ENCODE results near the gene CASK. TPM values are rescaled to one million over a fixed set of nuclear protein-coding genes. Genes with fewer than 3 reads are reported as not detected.

Gene CASK
- total RNA-seq, 4 donors from 2014 or later, result 21.3 to 28.7 (median 24.0) TPM

DNA sequence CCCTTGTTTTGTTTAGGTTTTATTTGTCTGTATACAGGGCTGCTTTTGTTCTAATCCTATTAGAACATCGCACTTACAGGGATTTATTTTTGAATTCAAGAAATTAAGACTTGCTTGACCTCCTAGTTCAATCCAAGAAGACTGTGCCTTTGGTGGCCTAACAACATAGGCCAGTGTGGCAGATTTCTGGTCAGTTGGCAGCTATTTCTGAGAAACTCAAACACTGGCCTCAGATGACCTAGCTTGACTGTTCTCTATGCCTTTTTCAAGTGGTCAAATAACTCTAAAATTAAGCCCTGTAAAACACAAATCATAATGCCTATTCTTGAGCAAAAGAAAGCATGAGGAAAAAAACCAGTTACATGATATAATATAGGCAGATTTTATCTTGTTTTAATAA, 323.8 kb downstream of the CASK start:
- 67% methylated on average over 1 of the region's 1 CpG for WGBS
- H3K27ac ChIP-seq (replicated peaks in 1 of 4), result peak overlapping the region in 1 of 4 donors; percentile 30
- TF ChIP-seq EP300 (IDR thresholded peaks at IDR 0.05), result no peak
- TF ChIP-seq CTCF (IDR thresholded peaks at IDR 0.05), result no peak
- peaks cover 0 to 7% (median 3%) of the 10 kb centered on the region in 4 donors for H3K4me1 ChIP-seq
- no peak overlapping the region for H3K4me3 ChIP-seq
- no peak for DNase-seq (ENCODE audit: extremely low spot score)
- no peaks in the 10 kb centered on the region for H3K9me3 ChIP-seq
- no peaks in the 10 kb centered on the region for H3K27me3 ChIP-seq
- no peaks in the 10 kb centered on the region for H3K36me3 ChIP-seq
- intact Hi-C loops (cut with DNase I), result no loop called here

- no peaks in the 10 kb centered on the region for H3K9me3 ChIP-seq
- WGBS, result 86% methylated on average over 3 of the region's 3 CpGs
- no peaks in the 10 kb centered on the region for H3K27me3 ChIP-seq
- H3K27ac ChIP-seq (replicated peaks in 1 of 4), result no peak overlapping the region
- no peak overlapping the region for H3K4me3 ChIP-seq
- DNase-seq (ENCODE audit: extremely low spot score), result no peak
- H3K36me3 ChIP-seq, result no peaks in the 10 kb centered on the region
- H3K4me1 ChIP-seq, result peaks cover 0 to 7% (median 3%) of the 10 kb centered on the region in 4 donors
- no peak for TF ChIP-seq POLR2AphosphoS5 (IDR thresholded peaks at IDR 0.05)
- no peak for TF ChIP-seq EP300 (IDR thresholded peaks at IDR 0.05)
- no peak for TF ChIP-seq POLR2A (IDR thresholded peaks at IDR 0.05; ENCODE audit: low read depth)
- TF ChIP-seq CTCF (IDR thresholded peaks at IDR 0.05), result no peak
- intact Hi-C loops (cut with DNase I), result no loop called here
Measured at GRCh38 chrX:41596596-41596995, 326.8 kb downstream of the CASK start.

- no peak overlapping the region for H3K27ac ChIP-seq (replicated peaks in 1 of 4)
- TF ChIP-seq EP300 (IDR thresholded peaks at IDR 0.05) (no peak), CTCF (IDR thresholded peaks at IDR 0.05) (no peak), POLR2A (IDR thresholded peaks at IDR 0.05; ENCODE audit: low read depth) (no peak), POLR2AphosphoS5 (IDR thresholded peaks at IDR 0.05) (no peak)
- no peaks in the 10 kb centered on the region for H3K9me3 ChIP-seq
- WGBS, result 67% methylated on average over 7 of the region's 7 CpGs
- H3K4me1 ChIP-seq, result peaks cover 0 to 6% (median 3%) of the 10 kb centered on the region in 4 donors
- intact Hi-C loops (cut with DNase I), result no loop called here
- no peak for DNase-seq (ENCODE audit: extremely low spot score)
- H3K36me3 ChIP-seq, result no peaks in the 10 kb centered on the region
- H3K4me3 ChIP-seq, result no peak overlapping the region
- H3K27me3 ChIP-seq, result no peaks in the 10 kb centered on the region
Measured at GRCh38 chrX:41594634-41595033, 328.7 kb downstream of the CASK start.

DNA sequence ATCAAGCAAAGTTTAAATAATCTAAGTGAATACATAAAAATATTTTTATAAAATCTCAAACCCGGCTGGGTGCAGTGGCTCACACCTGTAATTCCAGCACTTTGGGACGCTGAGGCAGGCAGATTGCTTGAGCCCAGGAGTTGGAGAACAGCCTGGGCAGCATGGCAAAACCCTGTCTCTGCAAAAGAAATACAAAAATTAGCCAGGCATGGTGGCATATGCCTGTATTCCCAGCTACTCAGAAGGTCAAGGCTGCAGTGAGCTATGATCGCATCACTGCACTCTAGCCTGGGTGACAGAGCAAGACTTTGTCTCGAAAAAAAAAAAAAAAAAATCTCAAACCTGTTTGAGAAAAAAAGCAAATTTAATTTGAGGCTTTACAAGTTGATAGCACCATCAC, 331.4 kb downstream of the CASK start:
- Histone ChIP-seq H3K36me3 (no peaks in the 10 kb centered on the region), H3K27ac (replicated peaks in 1 of 4) (no peak overlapping the region), H3K27me3 (peaks cover 0 to 6% (median 0%) of the 10 kb centered on the region in 4 donors), H3K4me3 (no peak overlapping the region), H3K4me1 (peaks cover 0 to 6% (median 3%) of the 10 kb centered on the region in 4 donors), H3K9me3 (no peaks in the 10 kb centered on the region)
- intact Hi-C loops (cut with DNase I), result no loop called here
- 80% methylated on average over 4 of the region's 4 CpGs for WGBS
- no peak for DNase-seq (ENCODE audit: extremely low spot score)
- no peak for TF ChIP-seq POLR2A (IDR thresholded peaks at IDR 0.05; ENCODE audit: low read depth)
- no peak for TF ChIP-seq CTCF (IDR thresholded peaks at IDR 0.05)
- no peak for TF ChIP-seq EP300 (IDR thresholded peaks at IDR 0.05)
- TF ChIP-seq POLR2AphosphoS5 (IDR thresholded peaks at IDR 0.05), result no peak

GRCh38 chrX:41590641-41591040, 332.7 kb downstream of the CASK start:
- DNase-seq (ENCODE audit: extremely low spot score), result no peak
- TF ChIP-seq EP300 (IDR thresholded peaks at IDR 0.05), result no peak
- TF ChIP-seq POLR2AphosphoS5 (IDR thresholded peaks at IDR 0.05), result no peak
- TF ChIP-seq POLR2A (IDR thresholded peaks at IDR 0.05; ENCODE audit: low read depth), result no peak
- TF ChIP-seq CTCF (IDR thresholded peaks at IDR 0.05), result no peak
- Histone ChIP-seq H3K27ac (replicated peaks in 1 of 4) (no peak overlapping the region), H3K4me3 (no peak overlapping the region), H3K36me3 (no peaks in the 10 kb centered on the region), H3K27me3 (peaks cover 0 to 6% (median 0%) of the 10 kb centered on the region in 4 donors), H3K4me1 (peaks cover 0 to 6% (median 3%) of the 10 kb centered on the region in 4 donors), H3K9me3 (no peaks in the 10 kb centered on the region)
- intact Hi-C loops (cut with DNase I), result no loop called here
- WGBS, result 56% methylated on average over 3 of the region's 3 CpGs
